ENCODE data around the gene PSME2. TPM values are rescaled to one million over a fixed set of nuclear protein-coding genes. Genes with fewer than 3 reads are reported as not detected.

Gene PSME2
- total RNA-seq, 4 donors from 2014 or later, result 39.3 to 75.2 (median 47.0) TPM

- Histone ChIP-seq H3K27me3 (no peaks in the 10 kb centered on the region), H3K36me3 (peaks cover 67% of the 10 kb centered on the region), H3K9me3 (no peaks in the 10 kb centered on the region), H3K4me1 (peaks cover 44% of the 10 kb centered on the region), H3K4me3 (no peak overlapping the region), H3K27ac (peak overlapping the region; percentile 50)
- TF ChIP-seq EP300 (IDR thresholded peaks at IDR 0.05) (no peak), CTCF (IDR thresholded peaks at IDR 0.05) (no peak), POLR2A (IDR thresholded peaks at IDR 0.05) (no peak), POLR2AphosphoS5 (IDR thresholded peaks at IDR 0.05) (no peak)
- WGBS, result 69% methylated on average over 8 of the region's 11 CpGs
- no peak for DNase-seq (ENCODE audit: low spot score in 2 of 2)
Observed at GRCh38 chr14:24159777-24160498, 13.5 kb upstream of the PSME2 start.

- Histone ChIP-seq H3K9me3 (no peaks in the 10 kb centered on the region), H3K27me3 (no peaks in the 10 kb centered on the region), H3K4me3 (no peak overlapping the region), H3K4me1 (peaks cover 19% of the 10 kb centered on the region), H3K36me3 (peaks cover 70% of the 10 kb centered on the region), H3K27ac (no peak overlapping the region)
- WGBS, result 93% methylated on average over 9 of the region's 12 CpGs
- TF ChIP-seq POLR2A (IDR thresholded peaks at IDR 0.05), result no peak
- TF ChIP-seq EP300 (IDR thresholded peaks at IDR 0.05), result no peak
- no peak for TF ChIP-seq POLR2AphosphoS5 (IDR thresholded peaks at IDR 0.05)
- no peak for TF ChIP-seq CTCF (IDR thresholded peaks at IDR 0.05)
- DNase-seq (ENCODE audit: low spot score in 2 of 2), result no peak
Observed at GRCh38 chr14:24157331-24157730, 10.9 kb upstream of the PSME2 start.

GRCh38 chr14:24156840-24157239 lies 10.4 kb upstream of the PSME2 start:
- DNase-seq (ENCODE audit: low spot score in 2 of 2), result no peak
- peaks cover 75% of the 10 kb centered on the region for H3K36me3 ChIP-seq
- H3K27ac ChIP-seq, result no peak overlapping the region

GRCh38 chr14:24155100-24155499 lies 8.7 kb upstream of the PSME2 start:
- Histone ChIP-seq H3K9me3 (no peaks in the 10 kb centered on the region), H3K27ac (no peak overlapping the region), H3K36me3 (peaks cover 87% of the 10 kb centered on the region), H3K4me1 (peaks cover under 1% of the 10 kb centered on the region), H3K4me3 (no peak overlapping the region), H3K27me3 (no peaks in the 10 kb centered on the region)
- 99% methylated on average over 7 of the region's 10 CpGs for WGBS
- TF ChIP-seq POLR2AphosphoS5 (IDR thresholded peaks at IDR 0.05), result no peak
- no peak for TF ChIP-seq CTCF (IDR thresholded peaks at IDR 0.05)
- TF ChIP-seq EP300 (IDR thresholded peaks at IDR 0.05), result no peak
- TF ChIP-seq POLR2A (IDR thresholded peaks at IDR 0.05), result no peak
- no peak for DNase-seq (ENCODE audit: low spot score in 2 of 2)

More at GRCh38 chr14:24156840-24157239, 10.4 kb upstream of the PSME2 start:
- 86% methylated on average over 1 of the region's 1 CpG for WGBS
- no peaks in the 10 kb centered on the region for H3K9me3 ChIP-seq
- H3K4me1 ChIP-seq, result peaks cover 15% of the 10 kb centered on the region
- H3K27me3 ChIP-seq, result no peaks in the 10 kb centered on the region
- H3K4me3 ChIP-seq, result no peak overlapping the region
- TF ChIP-seq EP300 (IDR thresholded peaks at IDR 0.05), result no peak
- no peak for TF ChIP-seq POLR2AphosphoS5 (IDR thresholded peaks at IDR 0.05)
- no peak for TF ChIP-seq POLR2A (IDR thresholded peaks at IDR 0.05)

- H3K4me1 ChIP-seq, result peaks cover 19% of the 10 kb centered on the region
- DNase-seq (ENCODE audit: low spot score in 2 of 2), result no peak
- H3K36me3 ChIP-seq, result peaks cover 67% of the 10 kb centered on the region
- 94% methylated on average over 16 of the region's 16 CpGs for WGBS
- H3K4me3 ChIP-seq, result no peak overlapping the region
- no peak overlapping the region for H3K27ac ChIP-seq
- H3K9me3 ChIP-seq, result no peaks in the 10 kb centered on the region
- no peaks in the 10 kb centered on the region for H3K27me3 ChIP-seq
- TF ChIP-seq CTCF (IDR thresholded peaks at IDR 0.05) (no peak), POLR2A (IDR thresholded peaks at IDR 0.05) (no peak), POLR2AphosphoS5 (IDR thresholded peaks at IDR 0.05) (no peak), EP300 (IDR thresholded peaks at IDR 0.05) (no peak)
Observed at GRCh38 chr14:24151404-24152080, 5.1 kb upstream of the PSME2 start.

Data from suprapubic skin (tissue), 4 donors.